ENCODE measurements around the gene CD151.

- no peak for TF ChIP-seq CTCF (IDR thresholded peaks at IDR 0.05)
- TF ChIP-seq POLR2A (IDR thresholded peaks at IDR 0.05), result no peak
- no peak for TF ChIP-seq EP300 (IDR thresholded peaks at IDR 0.05)
- TF ChIP-seq POLR2AphosphoS5 (IDR thresholded peaks at IDR 0.05), result no peak
These were observed 29.9 kb downstream of the CD151 start for GRCh38 chr11:862696-863022.

Data from sigmoid colon (tissue), 4 donors.